HG03460 (cell line): ENCODE measurements around the gene SCN9A.
"Not testable (repeated sequence)": the region's sequence is repeated elsewhere in the genome, so short reads cannot be mapped to it uniquely, and the experiment has no call there.

Source experiments
- ATAC-seq: cut with Tn5 transposase; IDR thresholded peaks from one replicate; pipeline ENCODE4 v1.9.1; 2021; ENCODE audit not compliant: unreplicated experiment

The SCN9A gene

DNA sequence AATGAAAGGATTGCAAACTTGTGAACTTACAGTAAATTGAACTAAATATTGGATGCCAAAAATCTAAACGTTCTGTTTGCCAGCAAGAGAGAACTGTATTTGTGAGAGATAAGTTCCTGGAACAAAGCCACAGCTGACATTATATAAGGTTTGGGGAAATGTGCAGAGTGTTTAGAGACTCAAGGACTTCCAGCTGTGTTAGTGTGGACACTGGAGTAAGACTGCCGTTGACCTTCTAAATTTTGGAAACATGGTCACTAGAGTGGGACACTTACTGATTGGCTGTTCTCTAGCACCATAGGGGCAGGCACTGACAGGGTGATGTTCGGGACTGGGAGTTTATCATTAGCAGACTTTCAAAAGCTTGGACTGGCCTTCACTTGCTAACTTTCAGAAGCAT is 40.5 kb downstream of the SCN9A start:
- ATAC-seq, result no peak

DNA sequence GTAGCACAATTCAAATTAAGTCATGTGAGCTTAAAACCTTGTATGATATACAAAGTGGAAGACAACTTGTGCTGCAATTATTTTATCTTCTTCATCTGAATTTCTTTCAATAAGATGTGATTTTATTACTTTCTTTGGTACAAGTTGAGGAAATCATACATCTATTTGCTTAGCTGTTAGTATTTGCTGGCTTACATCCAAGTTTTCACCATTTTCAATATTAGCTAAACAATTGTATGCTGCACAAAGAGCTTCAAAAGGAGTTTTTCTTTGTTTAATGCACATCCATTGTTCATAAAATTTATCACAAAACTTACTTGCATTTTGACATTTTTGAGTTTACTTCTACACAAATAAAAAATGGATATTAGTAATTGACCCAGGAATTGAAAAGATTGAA is 40.9 kb downstream of the SCN9A start:
- ATAC-seq, result no peak

DNA sequence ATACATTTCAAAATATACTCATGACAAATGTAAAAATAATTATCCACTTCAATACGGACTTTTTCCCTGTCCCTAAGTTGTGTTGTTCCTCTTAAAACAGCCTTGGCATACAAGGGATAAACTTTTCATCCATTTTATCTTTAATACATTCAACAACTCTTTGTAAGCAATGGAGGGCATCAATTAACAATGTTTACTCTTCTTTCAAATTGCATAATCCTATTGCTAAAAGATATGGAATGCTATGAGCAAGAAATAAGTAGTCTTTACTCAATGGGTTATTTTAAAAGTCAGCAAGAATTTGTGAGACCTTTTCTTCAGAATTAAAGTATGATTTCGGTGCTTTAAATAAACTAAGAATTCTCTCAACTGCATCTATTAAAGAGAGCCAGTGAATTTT is 41.9 kb downstream of the SCN9A start:
- ATAC-seq, result no peak

DNA sequence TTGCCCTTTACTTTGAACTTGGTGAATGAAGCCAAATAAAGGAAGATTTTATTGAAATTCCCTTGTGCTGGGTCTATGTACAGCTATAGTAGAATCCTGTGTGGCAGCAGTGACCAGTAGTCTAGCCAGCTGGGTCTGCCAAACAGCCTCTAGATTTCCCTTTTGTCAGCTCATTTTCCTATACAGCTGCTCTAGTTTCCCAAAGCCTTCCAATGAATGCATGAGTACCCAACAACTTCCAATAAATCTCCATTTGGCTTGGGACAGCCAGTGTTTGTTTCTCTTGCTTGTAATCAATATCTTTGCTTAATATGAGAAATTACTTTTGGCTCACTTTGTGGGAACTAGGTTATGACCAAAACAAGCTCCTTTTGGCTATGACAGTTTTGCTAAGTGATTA is 43.6 kb downstream of the SCN9A start:
- ATAC-seq, result no peak

DNA sequence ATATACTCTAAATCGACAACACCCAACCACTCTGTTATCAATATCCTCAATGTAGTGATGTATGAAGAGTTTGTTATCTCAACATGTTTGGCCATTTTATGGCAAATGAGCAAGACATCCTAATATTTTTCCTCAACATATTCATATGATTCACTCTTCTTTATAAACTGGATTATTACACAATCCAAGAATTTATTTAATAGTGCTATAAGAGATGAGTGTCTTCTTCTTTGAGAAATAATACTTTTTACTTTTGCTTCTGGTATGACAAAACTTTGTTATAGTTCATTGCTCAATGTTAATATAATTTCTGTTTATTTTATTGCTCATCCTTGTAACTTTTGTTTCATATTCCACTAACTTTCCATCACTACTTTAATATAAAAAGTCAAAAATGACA is 44.3 kb downstream of the SCN9A start:
- ATAC-seq, result no peak

DNA sequence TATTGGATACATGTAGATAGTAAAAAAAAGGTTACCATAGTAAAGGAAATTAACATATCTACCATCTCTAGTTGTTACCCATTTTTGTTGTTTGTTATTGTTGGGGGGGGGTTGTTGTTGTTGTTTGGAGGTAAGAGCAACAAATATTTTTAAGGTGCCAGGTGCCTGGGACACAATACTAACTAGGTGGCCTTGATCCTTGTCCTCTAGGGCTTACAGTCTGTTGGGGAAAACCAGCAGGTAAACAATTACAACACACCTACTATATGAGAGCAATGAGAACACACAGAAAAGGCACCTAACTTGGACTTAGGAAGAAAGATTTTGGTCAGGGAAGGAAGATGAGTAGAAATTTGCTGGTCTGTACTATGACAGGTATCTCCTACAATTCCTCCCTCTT is 46.3 kb downstream of the SCN9A start:
- ATAC-seq, result no peak

DNA sequence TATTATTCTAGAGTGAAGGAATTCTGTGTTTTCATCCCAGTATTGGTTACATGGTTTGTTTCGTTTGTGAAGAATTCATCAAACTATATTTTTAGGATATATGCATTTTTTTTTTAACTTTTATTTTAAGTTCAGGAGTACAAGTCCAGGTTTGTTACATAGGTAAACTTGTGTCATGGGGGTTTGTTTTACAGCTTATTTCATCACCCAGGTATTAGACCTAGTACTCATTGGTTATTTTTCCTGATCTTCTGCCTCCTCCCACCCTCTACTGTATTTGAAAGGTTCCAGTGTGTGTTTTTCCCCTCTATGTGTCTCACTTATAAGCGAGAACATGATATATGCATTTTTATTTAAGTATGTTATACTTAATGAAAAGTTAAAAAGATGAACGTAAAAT is 47.6 kb downstream of the SCN9A start:
- no peak for ATAC-seq

DNA sequence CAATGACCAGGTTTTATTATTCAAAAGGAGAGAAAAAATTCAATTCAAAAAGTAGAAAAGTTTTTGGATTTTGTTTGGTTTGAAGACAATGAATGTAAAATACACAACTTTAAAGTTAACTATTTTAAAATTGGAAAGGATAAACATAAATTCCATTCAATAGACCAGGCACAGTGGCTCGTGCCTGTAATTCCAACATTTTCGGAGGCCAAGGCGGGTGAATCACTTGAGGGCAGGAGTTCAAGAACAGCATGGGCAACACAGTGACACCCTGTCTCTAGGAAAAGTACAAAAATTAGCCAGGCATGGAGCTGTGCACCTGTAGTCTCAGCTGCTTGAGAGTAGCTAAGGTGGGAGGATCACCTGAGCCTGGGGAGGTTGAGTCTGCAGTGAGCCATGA is 54.7 kb downstream of the SCN9A start:
- no peak for ATAC-seq

DNA sequence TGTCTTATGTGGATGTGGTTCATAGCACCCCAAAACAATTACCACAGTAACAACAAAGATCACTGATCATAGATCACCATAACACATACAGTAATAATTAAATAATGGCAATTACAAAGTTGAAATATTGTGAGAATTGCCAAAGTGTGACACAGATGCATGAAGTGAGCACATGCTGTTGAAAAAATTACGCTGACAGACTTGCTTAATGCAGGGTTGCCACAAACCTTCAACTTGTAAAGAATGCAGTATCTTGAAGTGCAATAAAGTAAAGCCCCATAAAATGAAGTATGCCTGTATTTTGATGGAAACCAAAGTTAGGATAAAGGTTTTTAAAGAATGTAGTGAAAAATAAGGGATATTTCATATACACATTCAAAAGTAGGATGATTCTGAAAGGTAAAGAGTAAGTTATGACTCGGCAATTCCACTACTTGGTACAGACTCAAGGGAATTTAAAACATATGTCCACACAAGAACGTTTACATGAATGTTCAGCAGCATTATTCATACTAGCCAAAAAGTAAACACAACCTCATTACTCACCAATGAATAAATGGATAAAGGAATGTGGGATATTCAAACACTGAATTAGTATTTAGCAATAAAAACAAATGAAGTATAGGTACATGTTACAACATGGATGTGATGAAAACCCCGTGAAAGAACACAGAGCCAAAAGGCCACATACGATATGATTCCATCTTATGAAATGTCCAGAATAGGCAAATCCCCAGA is 61.6 kb downstream of the SCN9A start:
- ATAC-seq, result no peak

DNA sequence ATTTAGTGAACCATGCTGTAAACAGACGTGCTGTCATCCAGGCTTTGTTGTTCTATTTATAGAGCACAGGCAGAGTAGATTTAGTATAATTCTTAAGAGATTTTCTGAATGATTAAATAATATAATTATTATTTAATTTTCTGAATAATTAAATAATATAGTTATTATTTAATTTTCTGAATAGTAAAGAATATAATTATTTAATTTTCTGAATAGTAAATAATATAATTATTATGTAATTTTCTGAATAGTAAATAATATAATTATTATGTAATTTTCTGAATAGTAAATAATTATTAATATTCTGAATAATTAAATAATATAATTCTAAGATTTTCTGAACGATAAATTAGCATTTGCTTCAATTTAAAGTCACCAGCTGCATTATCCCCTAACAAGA is 62.9 kb downstream of the SCN9A start:
- ATAC-seq, result not testable (repeated sequence)

DNA sequence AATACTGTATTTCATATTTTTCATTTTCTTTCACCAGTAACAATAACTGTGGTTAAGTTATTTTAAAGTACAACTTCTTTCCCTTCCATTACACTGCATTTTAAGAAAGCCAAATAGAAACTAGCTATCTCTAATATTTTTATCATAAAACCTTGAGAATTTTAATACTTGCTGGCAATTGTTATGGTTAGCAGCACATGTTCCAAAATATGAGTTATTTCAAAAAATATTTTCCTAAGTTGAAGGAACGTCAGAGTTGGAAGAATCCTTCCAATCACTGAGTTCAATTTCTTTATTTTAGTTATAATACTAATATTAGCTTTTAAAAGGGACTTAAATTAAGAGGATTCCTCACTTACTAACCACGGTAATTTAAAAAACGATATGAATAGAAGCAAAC is 68.4 kb downstream of the SCN9A start:
- ATAC-seq, result no peak

DNA sequence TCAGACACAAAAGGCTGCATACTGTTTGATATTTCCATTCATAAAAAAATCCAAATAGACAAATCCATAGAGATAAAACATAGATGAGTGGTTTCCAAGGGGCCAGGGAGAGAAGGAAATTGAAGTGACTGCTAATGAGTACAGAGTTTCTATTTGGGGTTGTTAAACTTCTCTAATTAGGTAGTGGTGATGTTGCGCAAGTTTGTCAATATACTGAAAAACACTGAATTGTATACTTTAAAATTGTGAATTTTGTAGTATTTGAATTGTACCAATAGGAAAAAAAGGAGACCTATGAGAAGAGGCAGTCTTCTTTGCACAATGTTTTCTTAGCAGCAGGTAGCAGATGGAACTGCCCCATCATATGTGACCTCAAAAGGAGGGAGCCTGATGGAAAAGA is 71.1 kb downstream of the SCN9A start:
- no peak for ATAC-seq

DNA sequence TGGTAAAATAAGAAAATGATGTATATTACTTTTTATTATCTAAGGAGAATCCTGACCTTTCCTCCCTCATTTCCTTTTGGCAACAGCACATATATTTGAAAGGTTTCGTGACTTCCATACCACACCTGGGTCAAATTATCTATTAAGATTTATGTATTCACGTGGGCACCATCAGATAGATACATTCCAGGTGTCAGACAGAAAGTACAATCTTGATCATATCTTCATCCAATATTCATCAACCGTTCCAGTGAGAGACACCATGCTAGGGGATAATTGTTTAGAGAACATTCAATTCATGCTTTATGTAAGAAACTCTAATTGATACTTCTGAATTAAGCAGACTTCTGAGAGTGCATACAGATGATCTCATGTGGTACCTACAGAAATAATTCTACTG is 73.7 kb downstream of the SCN9A start:
- ATAC-seq, result no peak

DNA sequence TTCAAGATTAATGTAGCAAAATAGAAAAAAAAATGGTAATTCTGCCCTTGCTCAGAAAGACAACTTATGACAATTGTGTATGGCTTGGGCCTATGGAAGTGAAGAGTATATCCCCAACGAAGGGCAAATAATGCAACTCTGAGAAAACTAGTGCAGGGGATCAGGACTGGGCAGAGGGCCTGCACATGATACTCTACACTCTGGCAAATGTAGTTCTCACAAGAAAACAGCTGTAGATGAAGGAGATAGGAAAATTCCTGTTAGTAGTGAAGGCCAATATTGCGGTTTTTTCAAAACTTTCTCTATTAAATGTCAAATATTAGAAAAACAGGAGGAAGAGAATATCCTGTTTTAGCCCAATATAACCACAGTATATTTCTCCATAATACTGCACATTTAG is 77.8 kb downstream of the SCN9A start:
- no peak for ATAC-seq

DNA sequence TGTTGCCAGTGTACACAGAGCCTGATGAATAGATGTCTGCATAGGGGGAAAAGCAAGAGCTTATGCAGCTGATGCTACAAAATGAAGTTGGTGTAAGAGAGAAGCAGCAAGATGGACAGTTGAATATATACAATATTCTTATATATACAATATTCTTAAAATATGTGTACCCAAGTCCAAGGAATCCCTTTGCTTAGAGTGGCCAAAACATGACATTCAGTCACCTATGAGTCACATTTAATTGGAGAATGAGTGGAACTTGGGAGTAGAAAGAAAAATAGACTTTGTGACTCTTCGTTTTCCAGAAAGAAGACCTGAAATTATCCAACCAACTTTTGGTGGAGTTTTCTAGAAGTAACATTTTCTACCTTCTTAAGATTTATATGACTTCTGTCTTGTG is 81.8 kb downstream of the SCN9A start:
- ATAC-seq, result no peak

DNA sequence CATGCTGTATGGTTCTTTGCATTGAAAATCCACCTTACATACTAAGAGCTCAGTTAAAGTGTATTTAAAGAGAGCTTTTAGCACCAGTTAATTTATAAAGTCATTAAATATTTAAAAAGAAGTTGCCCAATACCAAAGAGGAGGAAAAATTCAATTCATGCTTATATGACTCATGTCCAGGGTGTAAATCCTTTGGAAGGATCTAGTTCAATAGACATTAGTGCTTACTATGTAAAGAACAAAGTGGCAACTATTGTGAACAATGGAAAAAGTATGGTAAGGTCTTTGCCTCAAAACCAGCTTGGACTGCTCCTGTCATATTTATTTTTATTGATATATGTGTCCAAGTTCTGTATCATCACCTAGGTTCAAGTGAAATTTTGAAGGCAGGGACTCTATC is 90.5 kb downstream of the SCN9A start:
- ATAC-seq, result no peak

DNA sequence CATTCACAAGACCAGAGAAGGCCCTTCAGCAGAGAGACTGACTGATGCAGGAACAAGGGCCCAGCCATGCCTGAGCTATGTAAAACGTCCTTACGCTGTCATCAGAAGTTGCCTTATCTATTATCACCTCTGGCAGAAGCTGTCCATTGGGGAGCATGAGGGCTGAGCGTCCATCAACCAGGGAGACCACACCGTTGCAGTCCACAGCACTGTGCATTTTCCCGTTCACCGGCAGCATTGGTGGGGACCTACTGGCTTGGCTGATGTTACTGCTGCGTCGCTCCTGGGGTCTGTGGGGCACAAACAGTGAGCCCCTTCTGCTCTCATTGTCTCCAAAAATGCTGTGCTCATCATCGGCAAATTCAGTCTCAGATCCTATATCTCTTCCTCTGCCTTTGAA is 91.4 kb downstream of the SCN9A start:
- no peak for ATAC-seq

DNA sequence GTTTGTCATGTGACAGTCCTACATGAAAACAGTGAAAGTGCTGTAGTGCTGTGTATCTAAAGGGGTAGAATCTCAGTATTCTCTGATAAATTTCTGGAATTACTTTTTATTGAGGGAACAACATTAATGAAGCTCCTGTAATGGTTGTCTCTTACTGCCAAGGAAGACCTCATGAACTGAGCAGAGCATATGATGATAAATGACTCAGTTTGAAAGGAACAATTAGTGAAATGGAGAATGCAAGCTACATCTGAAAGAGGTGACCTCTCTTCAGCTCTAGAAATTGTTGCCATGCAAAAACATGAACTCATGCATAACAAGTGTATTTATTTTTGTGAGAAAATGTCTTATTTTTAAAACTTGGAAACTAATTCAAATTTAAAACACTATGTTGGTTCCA is 93.6 kb downstream of the SCN9A start:
- ATAC-seq, result no peak

DNA sequence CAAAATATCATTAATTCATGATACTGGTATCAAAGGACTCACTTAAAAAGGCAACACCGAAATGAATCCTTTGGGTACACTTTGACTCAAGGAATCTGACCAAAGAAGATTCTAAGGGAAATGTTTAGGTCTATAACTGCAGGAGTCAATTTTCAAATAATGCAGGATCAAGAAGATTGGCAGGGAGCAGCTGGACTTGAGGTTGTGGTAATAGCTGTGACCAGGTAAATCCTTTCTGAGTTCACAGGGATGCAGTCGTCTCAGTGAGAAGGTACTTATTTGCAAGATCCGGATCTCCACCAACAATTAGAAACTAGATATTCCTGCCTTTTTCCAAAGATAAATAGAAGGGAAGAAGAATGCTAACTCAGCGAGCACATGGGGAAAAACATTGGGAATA is 96.9 kb downstream of the SCN9A start:
- ATAC-seq, result no peak

DNA sequence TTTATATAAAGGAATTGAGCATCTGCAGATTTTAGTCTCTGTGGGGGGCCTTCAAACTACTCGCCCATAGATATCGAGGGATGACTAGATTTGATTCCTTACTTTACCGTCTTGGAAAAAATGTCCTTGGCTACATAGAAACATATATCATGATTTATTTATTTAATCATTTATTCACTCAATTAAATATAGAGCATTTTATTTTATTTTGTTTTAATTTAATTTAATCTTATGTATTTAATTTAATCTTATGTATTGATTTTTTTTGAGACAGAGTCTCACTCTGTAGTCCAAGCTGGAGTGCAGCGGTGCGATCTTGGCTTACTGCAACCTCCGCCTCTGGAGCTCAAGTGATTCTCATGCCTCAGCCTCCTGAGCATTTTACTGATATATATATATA is 105.4 kb downstream of the SCN9A start:
- ATAC-seq, result no peak

DNA sequence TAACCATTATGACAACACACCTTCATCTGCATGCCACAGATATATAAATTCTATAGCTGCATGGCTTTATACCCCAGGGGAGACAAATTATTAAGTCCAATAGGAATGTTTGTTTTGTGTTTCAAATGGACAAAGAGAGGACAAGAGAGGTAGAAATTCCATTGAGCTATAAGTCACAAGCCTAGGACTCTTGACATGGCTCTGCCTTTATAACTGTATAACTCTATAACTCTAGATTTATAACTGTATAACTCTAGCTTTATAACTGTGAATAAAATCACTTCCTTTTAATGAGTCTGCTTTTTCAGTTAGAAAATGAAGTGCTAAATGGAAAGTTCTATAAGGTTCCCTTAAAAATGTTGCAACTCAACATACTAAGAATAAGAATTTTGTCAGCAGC is 106.4 kb downstream of the SCN9A start:
- no peak for ATAC-seq

DNA sequence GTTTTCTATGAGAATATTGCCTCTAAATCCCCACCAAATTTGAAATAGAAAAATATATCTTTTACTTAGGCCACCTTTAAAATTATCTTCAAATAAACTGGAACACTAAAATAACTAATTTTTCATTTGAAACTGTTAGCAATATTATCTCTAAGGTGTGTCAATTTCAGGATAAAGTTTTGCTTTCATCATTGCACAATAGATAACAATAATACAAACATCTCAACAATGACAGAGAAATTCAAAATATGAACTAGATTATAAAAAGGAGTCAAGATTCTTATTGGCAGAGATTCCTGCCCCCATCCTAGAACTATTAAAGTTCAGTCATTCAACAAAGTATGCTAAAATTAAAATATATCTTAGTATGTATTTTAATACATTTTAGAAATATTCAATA is 117.9 kb downstream of the SCN9A start:
- no peak for ATAC-seq

DNA sequence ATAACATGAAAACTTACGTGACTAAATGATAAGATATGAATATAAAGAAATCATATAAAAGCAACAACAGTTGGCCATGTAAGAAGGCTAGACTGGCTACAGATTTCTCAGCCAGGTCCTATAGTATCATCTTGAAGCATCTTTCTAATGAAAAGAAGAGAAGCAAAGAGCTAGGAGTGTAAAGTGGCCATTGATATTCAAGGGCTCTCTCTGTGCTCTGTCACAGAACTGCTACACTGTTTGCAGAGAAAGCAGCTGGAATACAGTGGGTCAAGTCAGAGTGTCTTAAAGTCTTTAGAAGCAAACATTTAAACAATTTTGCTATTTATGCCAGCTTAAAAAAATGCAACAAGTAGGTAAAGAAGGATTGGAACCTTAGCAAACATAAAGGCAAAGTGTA is 118.8 kb downstream of the SCN9A start:
- no peak for ATAC-seq

DNA sequence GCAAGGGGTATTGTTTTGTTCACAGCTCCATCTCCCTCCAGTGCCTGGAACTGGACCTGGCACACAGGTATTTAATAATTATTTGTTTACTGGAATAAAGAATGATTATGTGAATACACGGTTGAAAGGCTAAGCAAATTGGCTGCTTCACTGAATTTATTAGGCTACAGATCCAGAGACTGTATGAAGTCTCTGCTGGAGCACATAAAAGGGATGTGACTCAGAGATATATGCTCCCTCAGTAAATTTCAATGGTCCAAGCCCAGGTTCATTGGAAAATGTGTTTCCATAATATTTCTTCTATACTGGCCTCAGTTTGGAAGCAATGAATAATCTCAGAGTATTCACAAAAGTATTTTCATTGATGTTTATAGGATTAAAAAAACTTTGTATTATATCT is 126.4 kb downstream of the SCN9A start:
- ATAC-seq, result no peak
